ENCODE results near the gene CCDC24.

DNA sequence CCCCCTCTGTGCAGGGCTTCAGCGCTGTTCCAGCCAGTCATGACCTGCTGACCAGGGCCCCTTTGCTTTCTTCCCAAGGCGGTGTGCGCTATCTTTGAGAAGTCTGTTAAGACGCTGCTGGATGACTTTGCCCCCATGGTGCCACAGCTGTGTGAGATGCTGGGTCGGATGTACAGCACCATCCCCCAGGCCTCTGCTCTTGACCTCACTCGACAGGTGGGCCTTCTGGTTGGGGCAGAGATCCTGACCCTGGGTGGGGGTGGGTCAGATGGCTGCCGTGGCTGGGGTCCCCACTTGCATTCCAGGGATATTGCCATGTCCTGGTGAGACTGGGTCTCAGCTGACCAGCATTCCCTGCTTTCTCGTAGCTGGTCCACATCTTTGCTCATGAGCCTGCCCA is 30.6 kb upstream of the CCDC24 start:
- no peak for TF ChIP-seq CTCF (IDR thresholded peaks at IDR 0.05)
- no peak for TF ChIP-seq EP300 (IDR thresholded peaks at IDR 0.05)
- no peak for TF ChIP-seq POLR2A (IDR thresholded peaks at IDR 0.05)
- TF ChIP-seq POLR2AphosphoS5 (IDR thresholded peaks at IDR 0.05): no peak
